Fibroblast of skin of scalp (primary cell): ENCODE data around the gene TBCEL. TPM values are rescaled to one million over a fixed set of nuclear protein-coding genes. Genes with fewer than 3 reads are reported as not detected.
"Not testable (repeated sequence)": the region's sequence is repeated elsewhere in the genome, so short reads cannot be mapped to it uniquely, and the experiment has no call there.

Experiments used
- DNase-seq: peaks from one replicate; pipeline ENCODE4 v3.0.0-alpha.2; 2013
- polyA plus RNA-seq, 2 experiments: library from polyadenylated mRNA; unstranded; fragments of 120-200 nt; gene quantifications; one replicate each; pipeline ENCODE4 v1.2.1, GENCODE V29; 2013; ENCODE audit not compliant: insufficient read length in 2 of 2

TBCEL gene, protein sequence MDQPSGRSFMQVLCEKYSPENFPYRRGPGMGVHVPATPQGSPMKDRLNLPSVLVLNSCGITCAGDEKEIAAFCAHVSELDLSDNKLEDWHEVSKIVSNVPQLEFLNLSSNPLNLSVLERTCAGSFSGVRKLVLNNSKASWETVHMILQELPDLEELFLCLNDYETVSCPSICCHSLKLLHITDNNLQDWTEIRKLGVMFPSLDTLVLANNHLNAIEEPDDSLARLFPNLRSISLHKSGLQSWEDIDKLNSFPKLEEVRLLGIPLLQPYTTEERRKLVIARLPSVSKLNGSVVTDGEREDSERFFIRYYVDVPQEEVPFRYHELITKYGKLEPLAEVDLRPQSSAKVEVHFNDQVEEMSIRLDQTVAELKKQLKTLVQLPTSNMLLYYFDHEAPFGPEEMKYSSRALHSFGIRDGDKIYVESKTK
- 13.9 TPM for polyA plus RNA-seq (2013, experiment 1 of 2; ENCODE audit: insufficient read length)
- polyA plus RNA-seq (2013, experiment 2 of 2; ENCODE audit: insufficient read length): 16.1 TPM

DNA sequence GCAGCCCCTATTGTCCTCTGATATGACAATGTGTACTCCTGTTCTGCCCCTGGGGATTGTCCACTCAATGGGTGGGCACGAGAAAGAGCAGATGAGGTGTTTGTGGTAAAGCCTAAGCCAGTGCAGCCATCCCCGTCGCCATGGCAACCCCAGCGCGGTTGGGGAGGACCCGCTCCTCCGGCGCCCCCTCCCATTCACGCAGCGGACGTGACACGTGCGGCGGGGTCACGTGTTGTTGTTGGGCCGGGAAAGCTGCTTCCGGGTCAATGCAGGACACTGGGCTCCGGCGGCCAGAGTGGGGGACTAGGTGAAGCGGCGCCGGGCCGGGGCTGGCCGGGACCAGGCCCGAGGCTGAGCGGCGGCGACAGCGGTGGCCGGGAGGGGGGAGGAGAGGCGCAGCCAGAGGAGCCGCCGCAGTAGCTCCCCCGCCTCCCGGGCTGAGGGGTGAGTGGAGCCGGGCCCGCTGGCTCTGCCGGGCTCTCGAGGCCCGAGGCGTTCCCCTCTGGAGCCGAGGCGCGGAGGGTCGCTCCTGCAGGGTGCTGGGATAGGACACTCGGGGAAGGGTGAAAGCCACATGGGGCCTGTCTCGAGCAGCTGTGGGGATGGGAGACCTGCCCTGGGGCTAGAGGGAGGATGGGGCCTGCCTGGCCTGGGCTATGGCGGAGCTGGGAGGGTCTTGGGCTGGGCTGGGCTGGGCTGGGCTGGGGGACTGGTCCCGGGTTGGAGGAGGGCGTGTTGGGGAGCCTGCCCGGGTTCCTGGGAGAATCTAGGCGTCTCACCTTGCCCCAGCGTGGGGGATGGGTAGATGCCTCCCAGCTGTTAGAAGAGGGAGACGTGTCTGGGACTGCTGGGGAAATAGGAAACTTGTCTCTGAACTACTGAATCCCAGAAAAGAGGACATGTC, at the start of gene TBCEL:
TBCEL (plus strand) TSS at position 255 of the 904 bp plus-strand sequence. CDS start 21,589 bp downstream, outside the sequence.
- DNase-seq: peak; percentile 88

DNA sequence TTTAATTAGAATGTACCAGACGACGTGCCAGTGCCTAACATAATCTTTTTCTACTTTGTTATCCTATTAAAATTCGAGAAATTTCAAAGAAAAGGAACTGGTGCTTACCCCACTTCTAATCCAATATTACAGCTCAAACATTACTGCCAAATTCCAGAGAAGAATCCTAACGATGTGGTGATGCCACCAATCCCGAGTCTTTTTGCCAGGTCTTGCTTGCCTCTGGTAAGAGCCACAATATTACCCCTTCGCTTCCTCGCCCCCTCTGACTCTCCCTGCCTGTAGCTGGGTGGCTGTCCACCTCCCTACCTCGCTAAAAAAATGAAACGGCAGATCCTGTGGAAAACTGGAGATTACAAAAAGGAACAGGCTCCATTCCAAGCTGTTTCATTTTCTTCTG, 49.4 kb upstream of the TBCEL start:
- DNase-seq: no peak

DNA sequence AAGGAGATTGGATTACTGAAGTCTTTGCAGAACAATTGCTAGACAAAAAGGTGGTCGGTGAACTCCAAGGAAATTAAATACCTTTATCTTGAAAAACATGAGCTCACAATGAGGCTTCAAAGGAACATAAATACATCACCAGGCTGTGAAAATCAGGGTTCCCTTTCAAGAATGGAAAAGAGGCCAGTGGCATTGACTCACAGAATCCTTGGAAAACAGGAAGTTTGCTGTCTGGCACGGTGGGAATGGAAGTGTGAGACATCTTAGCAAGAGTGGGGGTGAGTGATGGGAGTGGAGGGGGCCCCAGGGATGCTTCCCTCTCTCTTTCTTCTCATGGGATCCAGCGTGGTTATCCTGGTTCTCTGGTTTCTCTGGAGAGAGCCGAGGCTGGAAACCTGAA, 48.9 kb upstream of the TBCEL start:
- DNase-seq: no peak

DNA sequence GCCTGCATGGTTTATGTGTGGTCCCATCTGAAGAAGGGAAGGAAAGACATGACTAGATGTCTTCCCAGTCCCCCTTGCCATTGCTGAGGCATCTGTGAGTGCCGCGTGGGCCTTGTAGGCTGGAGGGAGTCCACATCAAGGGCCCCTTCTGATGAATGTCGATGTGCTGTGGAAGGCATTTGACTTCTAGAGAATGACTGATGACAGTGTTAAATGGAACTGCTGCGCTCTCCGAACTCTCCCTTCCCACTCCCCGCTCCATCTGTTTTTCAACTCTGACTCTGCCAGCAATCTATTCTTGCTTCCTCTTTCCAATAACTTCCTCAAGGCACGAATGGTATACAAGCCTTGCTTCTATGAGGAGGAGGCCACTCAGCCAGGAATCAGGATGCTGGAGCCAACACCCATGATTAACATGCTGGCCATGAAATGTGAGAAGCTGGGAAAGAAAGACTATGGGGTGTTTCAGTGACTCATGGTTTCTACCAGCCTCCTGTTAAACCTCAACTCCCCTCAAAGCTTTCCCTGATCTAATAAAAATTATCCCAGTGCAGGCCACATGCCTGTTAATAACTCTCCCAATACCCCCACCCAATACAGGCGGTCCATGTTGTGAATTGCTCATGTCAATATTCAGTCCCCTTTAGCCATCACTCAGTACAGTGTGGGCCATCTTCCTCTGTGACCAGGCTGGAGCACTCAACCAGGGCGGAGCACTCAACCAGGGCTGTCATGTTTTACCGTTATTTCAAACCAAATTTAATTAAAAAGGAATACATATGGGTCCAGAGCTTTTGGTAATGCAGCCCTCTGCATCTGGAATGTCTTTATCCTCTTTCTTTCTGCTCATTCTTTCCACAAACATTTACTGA, 46.4 kb upstream of the TBCEL start:
- peak; percentile 13 for DNase-seq

DNA sequence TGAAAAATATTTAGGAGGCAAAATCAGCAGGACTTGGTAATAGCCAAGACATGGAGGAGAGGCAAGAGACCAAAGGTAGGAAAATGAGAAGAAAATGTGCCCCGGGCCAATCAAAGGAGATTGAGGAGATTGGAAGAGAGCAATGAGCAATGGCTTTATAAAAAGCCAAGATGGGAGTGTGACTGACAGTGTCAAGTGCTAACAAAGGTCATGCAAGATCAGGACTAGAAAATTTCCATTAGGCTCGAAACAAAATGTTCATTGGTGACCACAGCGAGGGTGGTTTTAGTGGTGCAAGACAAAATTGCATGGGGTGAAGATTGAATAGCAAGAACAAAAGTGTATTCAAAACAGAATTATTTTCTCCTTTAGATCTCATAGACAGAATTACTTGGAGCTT, 45.2 kb upstream of the TBCEL start:
- DNase-seq: no peak

DNA sequence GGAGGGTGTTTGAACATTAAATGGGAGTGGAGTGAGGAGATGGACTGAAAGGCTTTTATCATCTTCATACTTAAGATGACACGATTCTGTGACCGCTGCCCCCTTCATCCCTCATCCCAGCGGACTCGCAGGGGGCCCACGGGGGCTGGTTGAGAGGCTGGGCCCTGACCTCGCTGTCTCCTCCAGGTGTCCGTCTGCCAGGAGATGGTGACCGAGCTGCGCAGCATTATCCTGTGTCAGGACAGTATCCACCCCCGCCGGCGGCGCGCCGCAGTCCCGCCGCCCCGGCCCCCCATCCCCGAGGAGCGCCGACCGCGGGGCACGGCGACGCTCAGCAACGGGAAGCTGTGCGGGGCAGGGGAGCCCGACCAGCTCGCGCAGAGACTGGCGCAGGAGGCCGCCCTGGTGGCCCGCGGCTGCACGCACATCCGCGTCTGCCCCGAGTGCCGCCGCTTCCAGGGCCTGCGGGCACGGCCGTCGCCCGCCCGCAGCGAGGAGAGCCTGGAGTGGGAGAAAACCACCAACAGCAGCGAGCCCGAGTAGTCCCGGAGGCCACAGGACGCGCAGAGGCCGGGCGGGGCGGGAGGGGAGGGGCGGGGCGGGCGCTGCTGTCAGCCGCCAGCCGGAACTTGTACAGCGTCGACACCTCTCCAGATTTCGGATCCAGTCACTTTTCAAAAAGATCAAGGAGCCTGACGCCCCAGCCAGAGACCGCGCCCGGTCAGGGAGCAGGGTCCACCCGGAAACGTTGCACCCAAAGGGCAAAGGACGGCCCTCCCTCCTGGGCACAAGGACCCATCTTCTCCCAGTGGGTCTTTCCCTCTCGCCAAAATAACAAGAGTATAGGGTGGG, 38.0 kb upstream of the TBCEL start:
- peak; percentile 63 for DNase-seq

DNA sequence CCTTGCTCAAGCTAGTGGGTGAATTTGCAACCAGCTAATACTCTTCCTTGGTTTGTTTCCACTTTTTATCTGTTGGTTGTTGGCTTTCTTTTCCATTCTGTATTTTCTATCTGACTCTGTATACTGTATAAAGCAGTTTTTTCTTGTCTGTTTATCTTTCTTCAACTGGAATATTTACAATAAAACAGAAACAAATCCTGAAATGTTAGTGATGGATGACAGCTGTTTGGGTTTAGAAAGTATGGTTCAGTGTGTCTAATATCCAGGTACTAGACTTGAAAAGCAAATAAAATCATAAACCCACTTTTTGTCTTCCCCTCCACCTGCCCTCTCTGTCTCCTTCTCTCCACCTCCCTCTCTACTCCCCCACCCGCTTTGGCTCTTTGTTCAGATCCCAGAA, 35.3 kb upstream of the TBCEL start:
- DNase-seq: no peak

DNA sequence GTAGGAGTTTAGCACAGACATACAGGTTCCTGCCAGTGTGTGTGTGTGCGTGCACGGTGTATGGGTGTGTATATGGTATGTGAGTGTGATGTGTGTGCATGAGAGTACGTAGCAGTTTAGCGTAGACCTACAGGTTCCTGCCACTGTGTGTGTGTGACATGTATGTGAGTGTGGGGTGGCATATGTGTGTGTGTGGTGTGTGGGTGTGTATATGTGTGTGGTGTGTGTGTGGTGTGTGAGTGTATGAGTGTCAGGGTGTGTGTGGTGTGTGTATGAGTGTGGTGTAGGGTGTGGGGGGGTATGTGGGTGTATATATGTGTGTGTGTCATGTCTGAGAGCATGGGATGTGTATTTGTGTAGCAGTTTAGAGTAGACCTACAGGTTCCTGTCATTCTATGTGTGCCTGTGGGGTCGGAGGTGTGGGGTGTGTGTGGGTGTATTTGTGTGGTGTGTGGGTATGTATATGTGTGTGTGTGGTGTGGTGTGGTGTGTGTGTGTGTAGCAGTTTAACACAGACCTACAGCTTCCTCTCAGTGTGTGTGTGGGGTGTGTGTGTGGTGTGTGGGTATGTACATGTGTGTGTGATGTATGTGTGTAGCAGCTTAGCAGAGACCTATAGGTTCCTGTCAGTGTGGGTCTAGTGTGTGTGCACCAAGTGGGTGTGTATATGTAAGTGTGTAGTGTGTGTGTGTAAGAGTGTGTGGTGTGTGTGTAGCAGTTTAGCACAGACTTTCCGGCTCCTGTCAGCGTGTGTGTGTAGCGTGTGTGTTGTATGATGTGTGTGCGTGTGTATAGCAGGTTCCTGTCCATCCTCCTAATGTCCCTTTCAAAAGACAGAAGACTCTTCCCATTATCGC, 31.8 kb upstream of the TBCEL start:
- DNase-seq: no peak

DNA sequence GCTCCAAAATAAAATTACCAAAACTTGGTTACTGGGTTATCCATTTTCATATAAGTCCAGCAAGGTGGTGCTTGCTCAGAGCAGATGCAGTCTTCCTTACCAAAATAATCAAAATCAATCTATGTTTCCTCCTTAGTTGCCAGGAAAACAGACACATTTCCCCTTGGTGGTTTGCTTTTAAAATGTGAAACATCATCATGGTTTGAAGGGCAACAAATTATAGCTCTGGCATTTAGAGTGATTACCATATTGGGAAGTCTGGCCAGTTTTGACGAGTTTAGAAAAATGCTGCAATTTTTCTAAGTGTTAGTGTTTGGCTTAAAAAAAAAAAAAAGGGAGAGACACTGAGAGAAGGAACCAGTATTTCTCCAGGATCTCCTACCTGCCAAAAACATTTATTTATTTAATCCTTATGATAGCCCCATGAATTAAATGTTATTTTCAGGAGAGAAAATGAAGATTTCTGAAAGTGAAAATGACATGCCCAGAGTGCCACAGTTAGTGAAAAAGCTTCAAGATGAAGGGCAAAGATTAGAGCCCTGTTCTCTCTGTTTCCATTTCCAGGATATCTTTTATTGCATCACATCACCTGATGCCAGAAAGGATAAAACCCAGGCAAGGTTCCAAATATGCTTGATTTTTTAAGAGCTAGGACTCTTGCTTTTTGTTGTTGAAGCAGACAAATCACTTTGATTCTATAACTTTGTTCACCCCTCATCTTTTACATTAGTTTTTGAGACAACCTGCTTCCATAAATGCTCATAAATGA, 29.6 kb upstream of the TBCEL start:
- no peak for DNase-seq

DNA sequence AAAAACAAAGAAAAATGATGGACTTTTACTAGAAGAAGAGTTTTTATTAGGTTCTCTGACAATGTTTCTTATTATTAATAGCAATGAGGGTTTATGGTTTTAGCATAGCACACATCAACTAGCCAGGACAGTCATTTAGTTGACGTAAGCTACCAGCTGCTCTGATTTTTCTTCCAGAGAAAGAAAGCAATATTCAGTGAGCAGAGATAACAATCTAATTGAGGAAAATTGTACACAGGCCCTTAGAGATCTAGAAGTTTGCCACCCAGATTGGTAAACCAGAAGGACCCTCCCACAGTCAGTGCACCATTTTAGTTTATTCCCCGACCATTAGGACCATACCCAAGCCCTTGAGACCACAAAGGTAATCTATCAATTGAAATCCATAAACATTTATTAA, 28.7 kb upstream of the TBCEL start:
- DNase-seq: no peak

DNA sequence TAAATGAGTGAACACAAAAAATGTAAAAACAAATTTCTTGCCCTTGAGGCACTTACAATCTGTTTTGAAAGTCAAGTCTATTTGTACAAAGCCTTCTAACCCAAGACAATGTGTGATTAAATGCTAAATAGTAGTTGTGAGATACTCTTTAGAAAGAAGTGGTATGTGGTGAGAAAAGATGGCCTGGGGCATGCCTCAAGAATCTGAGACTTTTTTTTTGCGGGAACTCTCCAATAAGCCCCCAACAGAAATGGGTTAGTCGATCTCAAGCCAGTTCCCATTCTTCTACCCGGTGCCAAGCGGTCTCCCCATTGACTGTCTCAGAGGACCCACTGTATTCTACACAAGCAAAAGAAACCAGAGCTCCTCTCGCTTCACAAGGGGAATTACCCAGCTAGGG, 26.9 kb upstream of the TBCEL start:
- no peak for DNase-seq

DNA sequence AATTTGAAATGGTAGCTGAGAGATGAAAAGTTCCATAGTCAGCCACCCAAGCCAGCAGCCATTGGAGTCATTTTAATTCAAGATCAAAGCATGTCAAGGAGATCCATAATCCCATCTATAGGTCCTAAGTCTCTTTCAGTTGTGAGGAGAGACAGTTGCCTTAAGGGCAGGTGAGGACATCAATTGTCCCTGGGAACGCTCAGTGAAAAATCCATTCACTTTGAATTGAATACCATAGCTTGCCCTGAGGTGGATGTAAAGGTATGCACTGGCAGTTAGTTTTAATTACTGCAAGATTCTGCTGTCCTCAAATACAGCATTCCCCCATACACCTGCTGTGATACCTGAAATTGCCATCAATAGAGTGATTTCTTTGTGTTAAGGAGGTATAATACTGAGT, 25.3 kb upstream of the TBCEL start:
- DNase-seq: no peak

DNA sequence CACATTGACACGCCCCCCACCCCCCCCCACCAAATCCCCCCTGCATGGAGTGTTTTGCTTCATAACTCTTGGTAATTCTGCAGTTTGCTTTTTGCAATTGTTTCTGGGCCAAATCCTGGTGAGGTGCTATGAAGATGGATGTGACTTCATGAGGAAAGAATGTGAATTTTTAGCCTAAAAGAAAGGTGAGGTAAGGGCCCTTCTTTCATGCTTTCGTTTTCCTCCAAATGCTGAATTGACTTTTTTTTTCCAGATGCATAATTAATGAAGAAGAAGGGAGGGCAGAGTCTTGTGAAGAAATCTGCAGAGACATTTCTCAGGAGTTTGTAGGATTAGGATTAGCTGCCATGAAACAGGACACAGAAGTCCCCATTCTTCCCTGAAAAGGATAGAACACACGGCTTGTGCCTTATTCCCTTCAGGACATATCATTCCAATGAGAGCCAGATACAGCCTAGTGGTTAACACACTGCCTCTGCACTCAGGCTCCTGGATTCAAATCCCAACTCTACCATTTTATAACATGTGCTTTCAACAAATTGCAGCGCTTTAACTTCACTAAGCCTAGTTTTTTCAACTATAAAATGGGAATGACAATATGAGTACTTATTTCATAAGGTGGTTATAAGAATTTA, 19.6 kb upstream of the TBCEL start:
- no peak for DNase-seq

DNA sequence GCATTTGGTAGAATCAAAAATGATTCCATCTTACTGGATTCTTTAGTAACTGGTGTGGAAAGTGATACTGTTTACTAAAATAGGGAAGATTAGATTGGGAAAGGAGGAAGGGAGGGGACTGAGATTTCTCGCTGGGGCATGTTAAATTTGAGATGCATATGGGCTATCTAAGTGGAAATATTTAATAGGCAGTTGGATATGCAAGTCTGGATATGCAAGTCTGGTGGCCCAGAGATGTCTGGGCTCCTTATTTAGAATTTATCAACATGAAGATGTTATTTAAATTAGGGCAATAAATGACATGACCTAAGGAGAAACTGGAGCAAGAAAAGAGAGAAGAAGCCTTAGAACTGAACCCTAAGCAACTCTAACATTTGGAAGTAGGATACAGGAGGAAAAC, 17.0 kb upstream of the TBCEL start:
- DNase-seq: no peak

DNA sequence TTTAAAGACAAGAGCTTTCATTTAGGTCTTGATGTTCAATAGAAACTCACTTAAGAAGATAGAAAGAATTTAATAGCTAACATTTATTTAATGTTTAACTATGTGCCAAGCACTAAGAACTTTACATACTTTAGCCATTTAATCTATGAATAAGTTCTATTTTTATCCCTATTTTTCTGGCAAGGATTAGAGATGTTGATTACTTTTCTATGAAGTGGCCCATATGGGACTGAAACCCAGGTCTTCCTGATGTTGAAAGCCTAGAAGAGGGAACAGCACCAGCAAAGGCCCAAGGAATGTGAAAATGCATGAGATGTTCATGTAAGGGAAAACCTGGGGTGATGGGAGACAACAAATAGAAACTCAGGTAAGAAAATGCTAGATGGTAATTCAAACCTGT, 15.4 kb upstream of the TBCEL start:
- no peak for DNase-seq

DNA sequence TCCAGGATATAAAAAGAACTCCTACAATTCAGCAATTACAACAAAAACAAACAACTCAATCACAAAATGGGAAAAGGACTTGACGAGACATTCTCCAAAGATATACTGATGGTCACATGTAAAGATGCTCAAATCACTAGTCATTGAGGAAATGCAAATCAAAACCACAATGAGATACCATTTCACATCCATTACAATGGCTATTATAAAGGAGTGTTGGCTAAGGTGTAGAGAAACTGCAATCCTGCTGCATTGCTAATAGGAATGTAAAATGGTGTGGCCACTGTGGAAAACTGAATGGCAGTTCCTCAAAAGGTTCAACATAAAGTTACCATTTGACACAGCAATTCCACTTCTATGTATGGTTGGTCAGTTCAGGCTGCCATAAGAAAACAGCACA, 11.8 kb upstream of the TBCEL start:
- DNase-seq: no peak

DNA sequence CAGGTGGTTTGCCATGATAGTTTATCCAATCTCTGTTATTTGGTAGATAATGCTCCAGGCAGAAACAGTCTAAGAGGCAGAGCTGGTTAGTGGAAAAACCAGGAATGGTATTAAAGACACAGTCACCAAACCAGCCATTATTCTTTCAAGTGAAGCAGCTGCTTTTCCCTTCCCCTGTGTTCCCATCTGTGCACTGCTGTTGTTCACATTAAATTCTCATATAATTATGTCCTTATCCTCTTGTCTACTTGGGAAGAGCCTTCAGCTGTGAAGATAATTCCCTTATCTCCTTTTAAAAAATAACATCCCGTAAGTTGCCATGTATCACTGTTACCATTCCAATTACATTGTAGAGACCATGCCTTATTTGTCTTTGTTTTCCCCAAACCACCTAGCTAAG, 5.2 kb upstream of the TBCEL start:
- no peak for DNase-seq

DNA sequence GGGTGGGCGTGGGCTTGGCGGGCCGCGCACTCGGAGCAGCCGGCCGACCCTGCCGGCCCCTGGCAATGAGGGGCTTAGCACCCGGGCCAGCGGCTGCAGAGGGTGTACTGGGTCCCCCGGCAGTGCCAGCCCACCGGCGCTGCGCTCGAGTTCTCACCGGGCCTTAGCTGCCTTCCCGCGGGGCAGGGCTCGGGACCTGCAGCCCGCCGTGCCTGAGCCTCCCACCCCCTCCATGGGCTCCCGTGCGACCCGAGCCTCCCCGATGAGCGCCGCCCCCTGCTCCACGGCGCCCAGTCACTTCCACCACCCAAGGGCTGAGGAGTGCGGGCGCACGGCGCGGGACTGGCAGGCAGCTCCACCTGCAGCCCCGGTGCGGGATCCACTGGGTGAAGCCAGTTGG, 2.2 kb upstream of the TBCEL start:
- DNase-seq: not testable (repeated sequence)

DNA sequence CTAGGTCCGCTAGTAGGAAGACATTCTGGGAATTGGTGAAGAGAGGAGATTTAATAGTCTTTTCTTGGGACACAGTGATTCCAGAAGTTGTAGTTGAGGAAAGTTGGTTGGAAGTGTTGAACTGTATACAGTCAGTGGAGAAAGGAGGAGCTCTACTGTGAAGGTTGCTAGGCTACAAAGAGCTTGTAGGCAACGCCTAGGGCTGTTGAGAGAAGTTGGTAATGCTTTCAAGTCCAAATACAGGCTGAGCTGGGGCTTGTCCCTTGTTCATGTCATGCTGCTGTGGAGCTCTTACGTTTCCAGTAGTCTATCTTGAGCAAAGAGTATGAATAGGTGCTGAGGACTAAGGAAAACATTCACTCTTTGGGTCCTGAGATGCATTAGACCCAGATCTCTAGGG, 1.1 kb downstream of the TBCEL start:
- DNase-seq: no peak
